SH-SY5Y (cell line): ENCODE measurements around the gene TLE5.

Experiments used
- GATA2 ChIP-seq: IDR thresholded peaks from 2 replicates; pipeline ENCODE4 v1.6.1; 2011; ENCODE audit warnings: mild to moderate bottlenecking, low read depth, low read length
- GATA3 ChIP-seq: IDR thresholded peaks from 2 replicates; pipeline ENCODE4 v1.6.1; 2011; ENCODE audit warnings: low read depth, mild to moderate bottlenecking, low read length, moderate library complexity

- TF ChIP-seq GATA2 (no peak), GATA3 (no peak)
Observed at GRCh38 chr19:3004522-3004921, 57.8 kb downstream of the TLE5 start.
